HK-2 (cell line): ENCODE results near the gene FOSB.

ENCODE experiments used
- DNase-seq: peaks from one replicate; pipeline ENCODE4 v3.0.0-alpha.2; 2018; ENCODE audit not compliant: unreplicated experiment

Gene FOSB

GRCh38 chr19:45484273-45484945 is 16.6 kb downstream of the FOSB start:
- DNase-seq = no peak

GRCh38 chr19:45485305-45486077 is 17.7 kb downstream of the FOSB start:
- DNase-seq = peak; percentile 97

DNA sequence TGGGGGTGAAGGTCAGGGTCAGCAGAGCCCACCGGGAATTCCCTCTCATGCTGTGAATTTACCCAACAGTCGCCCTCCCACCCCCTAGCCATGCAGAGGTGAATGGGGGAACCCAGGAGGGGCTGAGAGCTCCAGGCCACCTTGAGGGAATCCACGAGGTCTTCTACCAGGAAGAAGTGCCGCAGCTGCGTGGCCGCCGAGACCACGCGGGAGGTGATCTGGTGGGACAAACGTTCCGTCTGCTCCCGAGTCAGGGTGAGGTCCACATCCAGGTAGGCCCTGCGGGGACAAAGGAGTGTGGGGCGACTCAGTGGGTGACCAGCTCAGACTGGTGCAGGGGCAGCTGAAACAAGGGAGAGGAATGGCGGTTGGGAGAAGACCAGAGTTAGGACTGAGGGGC is 20.9 kb downstream of the FOSB start:
- no peak for DNase-seq

- no peak for DNase-seq
Observed at GRCh38 chr19:45489216-45489855, 21.5 kb downstream of the FOSB start.

DNA sequence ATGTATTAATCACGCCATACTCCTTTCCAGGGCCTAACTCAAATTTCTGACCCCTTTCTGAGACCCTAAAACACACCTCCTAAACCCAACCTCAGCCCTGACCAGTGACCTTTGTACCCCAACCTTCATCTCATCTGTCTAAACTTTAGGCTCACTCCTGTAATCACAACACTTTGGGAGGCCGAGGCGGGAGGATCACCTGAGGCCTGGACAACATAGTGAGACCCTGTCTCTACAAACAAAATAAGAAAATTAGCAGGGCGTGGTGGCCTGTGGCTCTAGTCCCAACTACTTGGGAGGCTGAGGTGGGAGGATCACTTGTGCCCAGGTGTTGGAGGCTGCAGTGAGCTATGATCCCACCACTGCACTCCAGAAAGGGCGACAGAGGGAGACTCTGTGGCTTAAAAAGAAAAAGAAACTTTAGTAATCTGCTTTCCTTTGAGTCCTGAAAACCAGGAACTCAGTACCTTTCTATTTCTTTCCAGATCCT is 24.4 kb downstream of the FOSB start:
- no peak for DNase-seq

DNA sequence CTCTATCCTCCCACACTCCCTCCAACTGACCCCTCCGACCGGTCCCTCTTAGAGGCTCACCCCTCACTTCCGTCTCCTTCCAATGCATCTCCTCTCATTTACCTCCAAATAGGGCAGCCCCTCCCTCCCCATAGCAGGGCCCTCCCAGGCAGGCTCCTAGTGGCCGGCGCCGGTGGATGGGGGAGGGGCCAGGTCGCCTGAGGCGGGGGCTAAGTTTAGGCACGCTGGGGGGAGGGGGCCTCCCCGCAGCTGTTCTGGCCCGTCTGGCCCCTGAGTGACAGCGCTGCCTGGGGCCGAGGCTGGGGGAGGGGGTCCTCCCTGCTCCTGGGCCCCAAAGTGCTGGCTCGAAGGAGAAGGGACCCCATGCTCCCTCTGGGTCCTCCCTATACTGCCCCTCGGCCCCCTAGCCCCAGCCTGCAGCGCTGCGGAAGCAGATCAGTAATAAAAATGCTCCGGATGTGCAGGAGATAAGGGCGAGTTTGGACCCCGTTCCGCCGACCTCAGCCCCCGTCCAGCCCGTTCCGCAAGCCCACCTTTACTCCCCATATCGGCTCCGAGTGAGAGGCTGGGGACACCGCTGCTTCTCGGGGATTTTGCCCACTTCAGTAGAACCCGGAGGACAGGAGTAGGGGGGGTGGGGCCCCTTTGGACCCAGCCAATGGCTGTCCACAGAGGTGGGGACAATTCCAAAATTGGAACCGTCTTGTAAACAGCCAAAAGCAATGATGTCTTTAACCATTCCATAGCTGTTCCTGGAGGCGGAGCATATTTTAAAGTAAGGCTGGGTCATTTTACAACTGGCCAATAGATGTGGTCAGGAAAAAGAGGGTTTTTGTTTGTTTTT is 25.1 kb downstream of the FOSB start:
- no peak for DNase-seq

DNA sequence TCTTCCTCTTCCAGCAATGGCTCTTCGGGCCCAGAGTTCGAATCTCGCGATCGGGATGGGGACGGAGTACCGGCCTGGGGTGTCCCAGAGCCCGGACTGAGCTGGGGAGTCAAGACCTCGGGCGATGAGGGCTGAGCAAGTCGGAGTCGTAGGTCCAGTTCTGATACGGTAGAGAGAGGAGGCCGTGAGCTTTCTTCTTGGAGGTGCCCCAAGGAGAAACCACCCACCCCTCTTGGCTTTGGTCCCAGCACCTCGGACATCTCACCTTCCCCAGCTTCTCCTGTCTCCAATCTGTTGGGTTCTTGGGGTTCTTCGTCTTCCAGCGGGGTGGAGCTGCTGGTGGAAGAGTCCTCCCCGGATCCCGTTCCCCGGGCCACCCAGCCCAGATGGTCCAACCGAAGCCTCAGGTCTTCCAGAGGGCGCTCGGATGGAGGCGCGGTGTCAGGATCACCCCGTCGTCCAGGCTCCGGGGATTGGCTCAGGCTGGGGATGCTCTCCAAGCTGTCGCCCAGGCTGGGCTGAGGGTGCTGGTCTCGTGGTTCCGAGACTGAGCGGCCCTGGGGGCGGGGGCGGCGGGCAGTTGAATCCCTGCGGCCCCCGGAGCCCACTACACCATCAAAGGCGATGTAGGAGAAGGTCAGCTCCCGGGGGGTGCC is 26.6 kb downstream of the FOSB start:
- DNase-seq = no peak

GRCh38 chr19:45495178-45495577 is 27.4 kb downstream of the FOSB start:
- DNase-seq = no peak

DNA sequence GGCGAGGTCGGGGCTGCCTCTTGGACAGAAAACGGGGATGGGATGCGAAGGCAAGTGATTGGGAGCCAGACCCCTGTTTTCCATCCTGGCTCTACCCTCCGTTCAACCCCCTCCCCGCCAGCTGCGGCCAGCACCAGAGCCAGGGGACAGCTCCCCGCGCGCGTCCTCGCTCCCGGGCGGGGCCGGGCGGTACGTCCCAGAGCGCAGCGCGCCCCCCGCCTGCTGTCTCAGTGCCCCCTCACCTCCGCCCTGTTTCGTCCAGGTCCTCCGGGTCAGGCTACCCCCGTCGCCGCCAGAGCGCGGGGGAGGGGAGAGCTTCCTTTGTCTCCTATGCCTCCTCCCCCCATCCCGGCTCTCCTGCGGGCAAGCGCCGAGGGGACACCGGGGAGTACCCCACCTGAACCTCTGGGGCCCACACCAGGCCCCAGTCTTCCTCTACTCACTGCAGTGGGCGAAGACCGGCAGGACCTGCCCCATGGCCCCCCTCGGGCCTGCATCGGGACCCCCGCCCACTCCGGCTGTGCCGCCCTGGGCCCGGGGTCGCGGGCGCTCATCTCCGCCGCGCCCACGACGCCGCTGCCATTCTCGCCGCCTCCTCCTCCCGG is 28.7 kb downstream of the FOSB start:
- peak; percentile 53 for DNase-seq

- no peak for DNase-seq
Observed at GRCh38 chr19:45497791-45498190, 30.0 kb downstream of the FOSB start.

- peak; percentile 53 for DNase-seq
Observed at GRCh38 chr19:45498411-45499195, 30.8 kb downstream of the FOSB start, which contains the start of gene PPM1N. PPM1N (plus strand) TSS chr19:45498443; CDS start chr19:45498473, 30 bp downstream.

GRCh38 chr19:45499196-45500180 is 31.7 kb downstream of the FOSB start:
- peak; percentile 59 for DNase-seq

DNA sequence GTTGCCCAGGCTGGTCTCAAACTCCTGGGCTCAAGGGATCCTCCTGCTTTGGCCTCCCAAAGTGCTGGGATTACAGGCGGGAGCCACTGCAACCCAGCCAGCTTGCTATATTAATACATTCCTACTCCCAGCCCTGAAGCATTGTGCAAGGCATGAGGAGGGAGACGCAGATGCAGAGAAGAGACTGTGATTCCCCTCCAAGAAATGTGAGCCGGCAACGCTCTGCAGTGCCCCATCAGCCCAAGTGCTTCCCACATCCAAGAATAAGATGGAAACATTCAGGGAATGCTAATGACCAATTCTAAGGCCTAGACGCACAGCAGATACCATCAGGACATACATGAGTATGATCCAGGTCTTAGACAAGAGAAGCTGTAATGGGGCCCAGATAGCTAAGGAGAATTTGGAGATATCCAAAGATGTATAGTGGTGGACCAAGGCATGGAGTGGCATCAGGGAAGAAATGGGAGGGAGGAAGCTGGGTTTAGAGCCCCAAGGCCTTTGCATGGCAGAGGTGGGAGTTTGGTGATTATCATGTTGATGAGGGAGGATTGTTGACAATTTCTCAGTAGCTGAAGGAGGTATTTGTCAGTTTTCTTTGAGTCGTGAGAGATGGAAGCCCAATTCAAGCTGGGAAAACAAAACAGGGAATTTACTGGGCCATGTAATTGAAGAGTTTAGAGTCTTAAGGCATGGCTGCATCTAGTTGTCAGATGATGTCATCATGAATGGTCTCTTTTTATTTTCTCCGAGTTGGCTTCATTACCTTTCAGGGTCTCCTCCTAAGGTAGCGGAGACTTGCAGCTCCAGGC is 33.3 kb downstream of the FOSB start:
- no peak for DNase-seq

GRCh38 chr19:45501730-45502014 is 33.9 kb downstream of the FOSB start:
- no peak for DNase-seq

GRCh38 chr19:45502111-45502510 is 34.3 kb downstream of the FOSB start:
- no peak for DNase-seq

DNA sequence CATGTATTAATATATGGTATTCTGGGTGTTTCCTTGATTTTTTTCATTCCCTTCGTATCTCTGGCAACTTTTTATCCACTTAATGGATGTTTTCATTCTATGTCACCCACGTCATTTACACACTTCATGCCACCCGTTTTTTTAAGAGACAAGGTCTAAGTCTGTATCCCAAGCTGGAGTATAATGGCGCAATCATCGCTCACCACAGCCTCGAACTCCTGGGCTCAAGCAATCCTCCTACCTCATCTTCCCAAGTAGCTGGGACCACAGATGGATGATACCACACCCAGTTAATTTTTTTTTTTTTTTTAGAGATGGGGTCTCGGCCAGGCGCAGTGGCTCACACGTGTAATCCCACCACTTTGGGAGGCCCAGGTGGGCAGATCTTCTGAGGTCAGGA is 36.1 kb downstream of the FOSB start:
- DNase-seq = no peak

GRCh38 chr19:45505151-45505995 is 37.6 kb downstream of the FOSB start:
- DNase-seq = no peak

DNA sequence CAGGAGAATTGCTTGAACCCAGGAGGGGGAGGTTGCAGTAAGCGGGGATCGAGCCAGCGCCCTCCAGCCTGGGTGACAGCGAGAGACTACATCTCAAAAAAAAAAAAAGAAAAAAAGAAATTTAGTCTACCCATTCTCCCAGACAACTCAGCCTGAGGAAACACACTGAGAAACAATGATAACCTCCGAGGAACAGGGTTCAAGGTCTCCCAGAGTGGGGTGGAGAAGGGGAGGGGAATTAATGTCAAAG is 38.1 kb downstream of the FOSB start:
- DNase-seq = no peak
